Measurements from ENCODE around the gene UGT1A9. TPM values are rescaled to one million over a fixed set of nuclear protein-coding genes. Genes with fewer than 3 reads are reported as not detected.

The UGT1A9 gene
- total and polyA plus RNA-seq, 2 experiments from 2014 or later = not detected

DNA sequence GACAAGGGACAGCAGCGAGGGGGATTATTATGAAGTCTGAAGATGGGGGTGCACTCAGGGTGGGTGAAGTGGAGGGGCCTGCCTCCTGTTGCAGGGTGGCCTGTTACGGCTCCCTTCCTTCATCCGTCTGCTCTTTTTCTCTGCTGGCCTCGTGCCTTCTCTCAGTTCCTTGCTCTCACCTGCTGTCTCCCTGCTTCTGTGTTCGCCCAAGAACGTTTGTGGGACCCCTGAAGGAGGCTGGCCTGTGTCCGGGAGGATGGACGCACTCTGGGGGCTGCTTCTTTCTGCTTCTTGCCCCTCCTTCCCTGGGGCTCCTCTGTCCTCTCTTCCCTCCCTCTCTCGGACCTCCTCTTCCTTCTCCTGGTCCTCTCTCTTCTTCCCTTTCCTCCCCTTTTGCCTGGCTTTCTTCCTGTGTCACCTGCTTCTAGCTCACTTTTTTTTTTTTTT is 120.2 kb downstream of the UGT1A9 start:
- Histone ChIP-seq H3K9me2 (ENCODE audit: insufficient read depth) (no peaks in the 10 kb centered on the region), H3F3A (replicated peaks; ENCODE audit: low read depth) (no peaks in the 10 kb centered on the region), H3K4me2 (no peak overlapping the region), H3K4me3 (no peak overlapping the region), H3K4me1 (ENCODE audit: insufficient read depth) (no peaks in the 10 kb centered on the region), H4K20me1 (replicated peaks; ENCODE audit: insufficient read depth) (no peaks in the 10 kb centered on the region), H3K27me3 (ENCODE audit: insufficient read depth) (no peaks in the 10 kb centered on the region), H3K36me3 (ENCODE audit: insufficient read depth) (no peaks in the 10 kb centered on the region), H3K79me2 (replicated peaks; ENCODE audit: insufficient read depth) (no peaks in the 10 kb centered on the region), H3K27ac (ENCODE audit: low read depth) (no peak overlapping the region), H2AFZ (no peak overlapping the region)
- peaks cover 11% of the 10 kb centered on the region for H3K27me3 Mint-ChIP-seq (ENCODE audit: insufficient read depth, low read depth, poor library complexity)
- no peak for TF ChIP-seq CTCF (conservative IDR thresholded peaks at IDR 0.05; ENCODE audit: low read depth in 2 of 2)
- no peak for TF ChIP-seq NANOG (IDR thresholded peaks at IDR 0.05; ENCODE audit: borderline replicate concordance)
- TF ChIP-seq POLR2AphosphoS5 (IDR thresholded peaks at IDR 0.05; ENCODE audit: low read depth) = no peak
- H3K4me1 Mint-ChIP-seq = no peaks in the 10 kb centered on the region; the same call in 2 of the 3 replicates
- H3K36me3 Mint-ChIP-seq (ENCODE audit: low read depth) = no peaks in the 10 kb centered on the region; the same call in 2 of the 3 replicates
- H3K4me3 Mint-ChIP-seq = no peak overlapping the region
- DNase-seq (ENCODE audit: low spot score) = no peak
- no peak overlapping the region for H3K27ac Mint-ChIP-seq
- ATAC-seq = no peak
- peaks cover 12% of the 10 kb centered on the region for H3K9me3 Mint-ChIP-seq

GRCh38 chr2:233792720-233793119 is 121.0 kb downstream of the UGT1A9 start:
- H3K9me2 ChIP-seq (ENCODE audit: insufficient read depth) = no peaks in the 10 kb centered on the region

DNA sequence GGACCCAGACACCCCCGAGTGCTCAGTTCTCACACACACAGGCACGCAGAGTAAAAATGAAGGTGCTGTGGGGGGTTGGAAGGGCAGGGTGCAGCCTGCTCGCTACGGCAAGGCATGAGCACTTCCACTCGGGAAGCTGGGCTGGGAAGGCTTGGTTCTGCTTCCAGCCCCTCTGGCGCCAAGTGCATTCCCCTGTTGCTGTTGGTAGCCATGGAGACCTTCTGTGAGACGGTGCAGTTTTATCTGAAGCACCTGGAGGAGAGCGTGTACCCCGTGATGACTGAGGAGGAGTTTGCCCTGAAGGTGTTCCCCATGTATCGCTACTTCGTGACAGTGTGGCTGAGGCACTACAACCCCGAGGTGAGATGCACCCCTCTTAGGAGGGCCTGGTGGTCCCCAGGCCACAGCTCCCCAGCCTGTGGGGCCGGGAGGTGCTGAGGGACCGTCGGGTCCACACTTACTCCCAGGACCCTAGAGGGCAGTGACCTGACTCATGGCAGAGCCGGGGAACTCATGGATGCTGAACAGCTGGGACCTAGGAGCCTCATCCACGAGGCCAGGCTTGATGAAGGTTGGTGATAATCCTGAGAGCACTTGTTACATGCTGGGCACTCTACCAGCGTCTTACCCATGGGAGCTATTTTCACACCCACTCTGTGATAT is 121.9 kb downstream of the UGT1A9 start:
- ATAC-seq = no peak
- no peaks in the 10 kb centered on the region for H3K4me1 ChIP-seq (ENCODE audit: insufficient read depth)
- Mint-ChIP-seq H3K4me1 (no peaks in the 10 kb centered on the region; the same call in 2 of the 3 replicates), H3K4me3 (no peak overlapping the region), H3K36me3 (ENCODE audit: low read depth) (no peaks in the 10 kb centered on the region; the same call in 1 of the 3 replicates), H3K9me3 (peaks cover 16% of the 10 kb centered on the region), H3K27me3 (ENCODE audit: insufficient read depth, low read depth, poor library complexity) (peaks cover 11% of the 10 kb centered on the region), H3K27ac (no peak overlapping the region)
- H3F3A ChIP-seq (replicated peaks; ENCODE audit: low read depth) = no peaks in the 10 kb centered on the region
- H2AFZ ChIP-seq = no peak overlapping the region
- H3K4me2 ChIP-seq = no peak overlapping the region
- no peaks in the 10 kb centered on the region for H3K79me2 ChIP-seq (replicated peaks; ENCODE audit: insufficient read depth)
- TF ChIP-seq EZH2 (IDR thresholded peaks at IDR 0.05; ENCODE audit: low read depth, unreplicated experiment) = no peak
- TF ChIP-seq CTCF (conservative IDR thresholded peaks at IDR 0.05; ENCODE audit: low read depth in 2 of 2) = no peak
- TF ChIP-seq CREB1 (CRISPR knock-in tag; IDR thresholded peaks at IDR 0.05; ENCODE audit: low read depth) = no peak
- TF ChIP-seq ZNF331 (CRISPR knock-in tag; IDR thresholded peaks at IDR 0.05; ENCODE audit: low read depth) = no peak
- TF ChIP-seq EZH2phosphoT487 (IDR thresholded peaks at IDR 0.05; ENCODE audit: unreplicated experiment) = no peak
- no peak for TF ChIP-seq ZNF114 (CRISPR knock-in tag; IDR thresholded peaks at IDR 0.05)
- TF ChIP-seq, protein P1, sequence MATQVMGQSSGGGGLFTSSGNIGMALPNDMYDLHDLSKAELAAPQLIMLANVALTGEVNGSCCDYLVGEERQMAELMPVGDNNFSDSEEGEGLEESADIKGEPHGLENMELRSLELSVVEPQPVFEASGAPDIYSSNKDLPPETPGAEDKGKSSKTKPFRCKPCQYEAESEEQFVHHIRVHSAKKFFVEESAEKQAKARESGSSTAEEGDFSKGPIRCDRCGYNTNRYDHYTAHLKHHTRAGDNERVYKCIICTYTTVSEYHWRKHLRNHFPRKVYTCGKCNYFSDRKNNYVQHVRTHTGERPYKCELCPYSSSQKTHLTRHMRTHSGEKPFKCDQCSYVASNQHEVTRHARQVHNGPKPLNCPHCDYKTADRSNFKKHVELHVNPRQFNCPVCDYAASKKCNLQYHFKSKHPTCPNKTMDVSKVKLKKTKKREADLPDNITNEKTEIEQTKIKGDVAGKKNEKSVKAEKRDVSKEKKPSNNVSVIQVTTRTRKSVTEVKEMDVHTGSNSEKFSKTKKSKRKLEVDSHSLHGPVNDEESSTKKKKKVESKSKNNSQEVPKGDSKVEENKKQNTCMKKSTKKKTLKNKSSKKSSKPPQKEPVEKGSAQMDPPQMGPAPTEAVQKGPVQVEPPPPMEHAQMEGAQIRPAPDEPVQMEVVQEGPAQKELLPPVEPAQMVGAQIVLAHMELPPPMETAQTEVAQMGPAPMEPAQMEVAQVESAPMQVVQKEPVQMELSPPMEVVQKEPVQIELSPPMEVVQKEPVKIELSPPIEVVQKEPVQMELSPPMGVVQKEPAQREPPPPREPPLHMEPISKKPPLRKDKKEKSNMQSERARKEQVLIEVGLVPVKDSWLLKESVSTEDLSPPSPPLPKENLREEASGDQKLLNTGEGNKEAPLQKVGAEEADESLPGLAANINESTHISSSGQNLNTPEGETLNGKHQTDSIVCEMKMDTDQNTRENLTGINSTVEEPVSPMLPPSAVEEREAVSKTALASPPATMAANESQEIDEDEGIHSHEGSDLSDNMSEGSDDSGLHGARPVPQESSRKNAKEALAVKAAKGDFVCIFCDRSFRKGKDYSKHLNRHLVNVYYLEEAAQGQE (IDR thresholded peaks at IDR 0.05; ENCODE audit: unreplicated experiment) = no peak
- no peak for TF ChIP-seq STAT1 (IDR thresholded peaks at IDR 0.05; ENCODE audit: unreplicated experiment)
- H4K20me1 ChIP-seq (replicated peaks; ENCODE audit: insufficient read depth) = no peaks in the 10 kb centered on the region
- H3K4me3 ChIP-seq = no peak overlapping the region
- no peak for DNase-seq (ENCODE audit: low spot score)
- H3K27ac ChIP-seq (ENCODE audit: low read depth) = no peak overlapping the region
- no peaks in the 10 kb centered on the region for H3K36me3 ChIP-seq (ENCODE audit: insufficient read depth)
- no peaks in the 10 kb centered on the region for H3K27me3 ChIP-seq (ENCODE audit: insufficient read depth)
- no peaks in the 10 kb centered on the region for H3K9me2 ChIP-seq (ENCODE audit: insufficient read depth)

More at GRCh38 chr2:233792720-233793119, 121.0 kb downstream of the UGT1A9 start:
- H3K4me1 ChIP-seq (ENCODE audit: insufficient read depth) = no peaks in the 10 kb centered on the region
- peaks cover 12% of the 10 kb centered on the region for H3K9me3 Mint-ChIP-seq
- no peaks in the 10 kb centered on the region; the same call in 2 of the 3 replicates for H3K36me3 Mint-ChIP-seq (ENCODE audit: low read depth)
- ATAC-seq = no peak
- H3K27ac Mint-ChIP-seq = no peak overlapping the region
- no peaks in the 10 kb centered on the region for H4K20me1 ChIP-seq (replicated peaks; ENCODE audit: insufficient read depth)
- TF ChIP-seq ZNF114 (CRISPR knock-in tag; IDR thresholded peaks at IDR 0.05) = no peak
- peaks cover 11% of the 10 kb centered on the region for H3K27me3 Mint-ChIP-seq (ENCODE audit: insufficient read depth, low read depth, poor library complexity)
- H3K79me2 ChIP-seq (replicated peaks; ENCODE audit: insufficient read depth) = no peaks in the 10 kb centered on the region
- no peak overlapping the region for H3K4me3 ChIP-seq
- DNase-seq (ENCODE audit: low spot score) = no peak
- H3K27me3 ChIP-seq (ENCODE audit: insufficient read depth) = no peaks in the 10 kb centered on the region
- no peak overlapping the region for H3K27ac ChIP-seq (ENCODE audit: low read depth)
- no peak overlapping the region for H3K4me2 ChIP-seq
- no peaks in the 10 kb centered on the region for H3K36me3 ChIP-seq (ENCODE audit: insufficient read depth)
- H3K4me1 Mint-ChIP-seq = no peaks in the 10 kb centered on the region; the same call in 2 of the 3 replicates
- H2AFZ ChIP-seq = no peak overlapping the region
- no peak overlapping the region for H3K4me3 Mint-ChIP-seq
- H3F3A ChIP-seq (replicated peaks; ENCODE audit: low read depth) = no peaks in the 10 kb centered on the region

All from GM23338 (cell line).